Mammary epithelial cell (primary cell): ENCODE data around the gene GARIN5B.

Experiments
- CTCF ChIP-seq, 2 donors: IDR thresholded peaks in 1 of 2; conservative IDR thresholded peaks in 1 of 2; 2 replicates each; pipeline ENCODE4 v1.5.1; 2011 to 2012; ENCODE audit warnings: inconsistent platforms in 2 of 2, low read length in 2 of 2, mild to moderate bottlenecking in 2 of 2, control low read depth in 1 of 2, low read depth in 1 of 2; ENCODE audit not compliant: insufficient read depth in 1 of 2; ENCODE audit errors: extremely low read depth in 1 of 2
- EZH2 ChIP-seq: IDR thresholded peaks from 2 replicates; pipeline ENCODE4 v1.6.1; 2012; ENCODE audit warnings: low read length, inconsistent platforms, borderline replicate concordance

GRCh38 chr19:55366790-55367189, 3.7 kb upstream of the GARIN5B start:
- TF ChIP-seq CTCF (conservative IDR thresholded peaks at IDR 0.05 in 1 of 2, IDR thresholded peaks at IDR 0.05 in 1 of 2; ENCODE audit: extremely low read depth in 1 of 2, insufficient read depth in 1 of 2, low read depth in 1 of 2, low read length in 2 of 2) (no peak), EZH2 (no peak)
